WI38 (cell line): Measurements from ENCODE around the gene TCF3.

ENCODE experiments used
- H3K4me3 ChIP-seq: 2 replicates; pipeline ENCODE4 v1.5.1; 2011; ENCODE audit warnings: low read depth, mild to moderate bottlenecking, control low read depth, low read length
- CTCF ChIP-seq: IDR thresholded peaks from 2 replicates; pipeline ENCODE4 v1.5.1; 2012; ENCODE audit warnings: low read depth, mild to moderate bottlenecking, control low read depth, low read length

Gene TCF3

GRCh38 chr19:1611353-1611752 lies 41.1 kb downstream of the TCF3 start:
- TF ChIP-seq CTCF = no peak
- no peak overlapping the region for H3K4me3 ChIP-seq

- no peak overlapping the region for H3K4me3 ChIP-seq
- TF ChIP-seq CTCF = no peak
Observed at GRCh38 chr19:1610579-1610978, 41.8 kb downstream of the TCF3 start.

- no peak for TF ChIP-seq CTCF
Observed at GRCh38 chr19:1609680-1610474, 42.5 kb downstream of the TCF3 start.

GRCh38 chr19:1609103-1609396 lies 43.4 kb downstream of the TCF3 start:
- TF ChIP-seq CTCF = no peak
- no peak overlapping the region for H3K4me3 ChIP-seq

More at GRCh38 chr19:1609680-1610474, 42.5 kb downstream of the TCF3 start:
- no peak overlapping the region for H3K4me3 ChIP-seq

GRCh38 chr19:1608359-1609102 lies 43.9 kb downstream of the TCF3 start:
- H3K4me3 ChIP-seq = no peak overlapping the region
- TF ChIP-seq CTCF = no peak

GRCh38 chr19:1606138-1606651 lies 46.2 kb downstream of the TCF3 start:
- no peak for TF ChIP-seq CTCF
- peak overlapping the region; percentile 97 for H3K4me3 ChIP-seq
